Muscle of arm (tissue), 14 donors: ENCODE data around the gene LONP1. TPM values are rescaled to one million over a fixed set of nuclear protein-coding genes. Genes with fewer than 3 reads are reported as not detected.
"Not testable (repeated sequence)": the region's sequence is repeated elsewhere in the genome, so short reads cannot be mapped to it uniquely, and the experiment has no call there.

Experiments
- DNase-seq: peaks from one replicate; pipeline ENCODE4 v3.0.0-alpha.2; 2013
- long read RNA-seq, 11 donors: transcript quantifications; one replicate each; lab custom pipeline, GENCODE V29; 2026
- polyA plus RNA-seq, 12 donors: library from polyadenylated mRNA; unstranded; fragments of 120-200 nt; gene quantifications; one replicate each; pipeline ENCODE4 v1.2.1, GENCODE V29; 2013; ENCODE audit not compliant: insufficient read length in 12 of 12

Gene LONP1
- polyA plus RNA-seq = 10 to 100 TPM in 11 of 12 donors, not detected in 1; 35.6 to 60.1 (median 42.4) TPM
- long read RNA-seq, donor 1, partial matches to known transcripts = 11 of 14 reads
- long read RNA-seq, donor 1, other reads (novel, unspliced or antisense) = 0 of 14 reads
- long read RNA-seq, donor 2, partial matches to known transcripts = 0 of 2 reads
- long read RNA-seq, donor 2, other reads (novel, unspliced or antisense) = 0 of 2 reads
- long read RNA-seq, donor 3, partial matches to known transcripts = 5 of 7 reads
- long read RNA-seq, donor 3, other reads (novel, unspliced or antisense) = 0 of 7 reads
- long read RNA-seq, donor 4, partial matches to known transcripts = 0 of 2 reads
- long read RNA-seq, donor 4, other reads (novel, unspliced or antisense) = 0 of 2 reads
- long read RNA-seq, donor 5, partial matches to known transcripts = 0 of 5 reads
- long read RNA-seq, donor 5, other reads (novel, unspliced or antisense) = 0 of 5 reads
- long read RNA-seq, donor 6, transcript LONP1-201 (18 exons, 3,236 nt) = major isoform, 5 of 5 reads
- long read RNA-seq, donor 6, partial matches to known transcripts = 0 of 5 reads
- long read RNA-seq, donor 6, other reads (novel, unspliced or antisense) = 0 of 5 reads
- long read RNA-seq, donor 7, partial matches to known transcripts = 0 of 1 reads
- long read RNA-seq, donor 7, other reads (novel, unspliced or antisense) = 0 of 1 reads
- long read RNA-seq, donor 8, partial matches to known transcripts = 8 of 12 reads
- long read RNA-seq, donor 8, other reads (novel, unspliced or antisense) = 0 of 12 reads
- long read RNA-seq, donor 9, transcript LONP1-201 (18 exons, 3,236 nt) = major isoform, 5 of 5 reads
- long read RNA-seq, donor 9, partial matches to known transcripts = 0 of 5 reads
- long read RNA-seq, donor 9, other reads (novel, unspliced or antisense) = 0 of 5 reads
- long read RNA-seq, donor 10, transcript LONP1-201 (18 exons, 3,236 nt) = major isoform, 6 of 11 reads
- long read RNA-seq, donor 10, partial matches to known transcripts = 5 of 11 reads
- long read RNA-seq, donor 10, other reads (novel, unspliced or antisense) = 0 of 11 reads
- long read RNA-seq, donor 11, transcript LONP1-201 (18 exons, 3,236 nt) = major isoform, 6 of 12 reads
- long read RNA-seq, donor 11, partial matches to known transcripts = 6 of 12 reads
- long read RNA-seq, donor 11, other reads (novel, unspliced or antisense) = 0 of 12 reads

GRCh38 chr19:5719961-5720790, at the start of gene LONP1, which contains the start of gene CATSPERD:
Gene LONP1 (minus strand): TSS chr19:5720146. CDS start chr19:5720132, 14 bp downstream.
Gene CATSPERD (plus strand): TSS chr19:5720637. CDS start chr19:5720738, 101 bp downstream.
- DNase-seq = peak; percentile 99

- no peak for DNase-seq
These were observed 48.0 kb upstream of the LONP1 start for GRCh38 chr19:5767949-5768348.

- no peak for DNase-seq
These were observed 45.3 kb upstream of the LONP1 start for GRCh38 chr19:5765220-5765619.

- DNase-seq = no peak
These were observed 42.8 kb upstream of the LONP1 start for GRCh38 chr19:5762608-5763217.

GRCh38 chr19:5753743-5754142, 33.8 kb upstream of the LONP1 start:
- no peak for DNase-seq

- no peak for DNase-seq
These were observed 31.8 kb upstream of the LONP1 start for GRCh38 chr19:5751709-5752108.

GRCh38 chr19:5749505-5749904, 29.6 kb upstream of the LONP1 start:
- DNase-seq = no peak

- DNase-seq = not testable (repeated sequence)
These were observed 29.0 kb upstream of the LONP1 start for GRCh38 chr19:5748920-5749319.

GRCh38 chr19:5744999-5745398, 25.1 kb upstream of the LONP1 start:
- not testable (repeated sequence) for DNase-seq

- no peak for DNase-seq
These were observed 23.7 kb upstream of the LONP1 start for GRCh38 chr19:5743630-5744029.

- DNase-seq = no peak
These were observed 22.1 kb upstream of the LONP1 start for GRCh38 chr19:5742051-5742450.

GRCh38 chr19:5738423-5738822, 18.5 kb upstream of the LONP1 start:
- DNase-seq = no peak

- not testable (repeated sequence) for DNase-seq
These were observed 13.2 kb upstream of the LONP1 start for GRCh38 chr19:5733172-5733571.

- no peak for DNase-seq
These were observed 7.6 kb upstream of the LONP1 start for GRCh38 chr19:5727453-5728050.

- no peak for DNase-seq
These were observed 529 bp downstream of the LONP1 start for GRCh38 chr19:5719274-5719960.

- no peak for DNase-seq
These were observed 1.2 kb downstream of the LONP1 start for GRCh38 chr19:5718579-5719273.

- DNase-seq = no peak
These were observed 1.8 kb downstream of the LONP1 start for GRCh38 chr19:5718037-5718578.

- no peak for DNase-seq
These were observed 2.6 kb downstream of the LONP1 start for GRCh38 chr19:5717215-5717935.
